Fibroblast of lung (primary cell): Measurements from ENCODE around the gene ROBO2.

Source experiments
- EZH2 ChIP-seq: IDR thresholded peaks from 2 replicates; pipeline ENCODE4 v1.5.1; 2012; ENCODE audit warnings: low read length, control low read depth, mild to moderate bottlenecking; ENCODE audit errors: missing control alignments
- TF ChIP-seq, protein P1 (sequence below), 2 donors: IDR thresholded peaks in 1 of 2; conservative IDR thresholded peaks in 1 of 2; 1 replicate in 1 of 2; 2 replicates in 1 of 2; pipeline ENCODE4 v1.5.1; 2011 to 2012; ENCODE audit warnings: low read length in 2 of 2, control low read depth in 1 of 2, inconsistent platforms in 1 of 2, low read depth in 1 of 2, mild to moderate bottlenecking in 1 of 2

GRCh38 chr3:77137559-77137958, 97.7 kb downstream of the ROBO2 start:
- TF ChIP-seq, protein P1, sequence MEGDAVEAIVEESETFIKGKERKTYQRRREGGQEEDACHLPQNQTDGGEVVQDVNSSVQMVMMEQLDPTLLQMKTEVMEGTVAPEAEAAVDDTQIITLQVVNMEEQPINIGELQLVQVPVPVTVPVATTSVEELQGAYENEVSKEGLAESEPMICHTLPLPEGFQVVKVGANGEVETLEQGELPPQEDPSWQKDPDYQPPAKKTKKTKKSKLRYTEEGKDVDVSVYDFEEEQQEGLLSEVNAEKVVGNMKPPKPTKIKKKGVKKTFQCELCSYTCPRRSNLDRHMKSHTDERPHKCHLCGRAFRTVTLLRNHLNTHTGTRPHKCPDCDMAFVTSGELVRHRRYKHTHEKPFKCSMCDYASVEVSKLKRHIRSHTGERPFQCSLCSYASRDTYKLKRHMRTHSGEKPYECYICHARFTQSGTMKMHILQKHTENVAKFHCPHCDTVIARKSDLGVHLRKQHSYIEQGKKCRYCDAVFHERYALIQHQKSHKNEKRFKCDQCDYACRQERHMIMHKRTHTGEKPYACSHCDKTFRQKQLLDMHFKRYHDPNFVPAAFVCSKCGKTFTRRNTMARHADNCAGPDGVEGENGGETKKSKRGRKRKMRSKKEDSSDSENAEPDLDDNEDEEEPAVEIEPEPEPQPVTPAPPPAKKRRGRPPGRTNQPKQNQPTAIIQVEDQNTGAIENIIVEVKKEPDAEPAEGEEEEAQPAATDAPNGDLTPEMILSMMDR (conservative IDR thresholded peaks at IDR 0.05 in 1 of 2, IDR thresholded peaks at IDR 0.05 in 1 of 2; ENCODE audit: low read depth in 1 of 2, low read length in 2 of 2) = no peak
- no peak for TF ChIP-seq EZH2
